Suppressor macrophage (primary cell): ENCODE results near the gene PALMD.

ENCODE experiments used
- DNase-seq, 4 experiments: peaks; one replicate each; pipeline ENCODE4 v3.0.0-alpha.2; 2020 to 2022
- total RNA-seq, 17 experiments: gene quantifications; one replicate each; lab custom pipeline; 2026; ENCODE audit warnings: mixed read lengths in 6 of 17, inconsistent platforms in 3 of 17; lab: John Stamatoyannopoulos, UW

Gene PALMD
- 0 to 4.0 (median 0) reads per million in 17 experiments for total RNA-seq

- DNase-seq: peak in 1 of 4 experiments; percentile 1
These were observed at the start of gene PALMD for GRCh38 chr1:99645699-99646531. PALMD (plus strand) TSS chr1:99646113; CDS start chr1:99646318, 205 bp downstream.

- DNase-seq: no peak
These were observed 47.0 kb upstream of the PALMD start for GRCh38 chr1:99598738-99599411.

GRCh38 chr1:99599678-99600175 lies 46.2 kb upstream of the PALMD start:
- DNase-seq: no peak

- no peak for DNase-seq
These were observed 45.1 kb upstream of the PALMD start for GRCh38 chr1:99600782-99601181.

- DNase-seq: no peak
These were observed 44.7 kb upstream of the PALMD start for GRCh38 chr1:99601208-99601607.

GRCh38 chr1:99601709-99602403 lies 44.1 kb upstream of the PALMD start:
- no peak for DNase-seq

GRCh38 chr1:99602404-99602969 lies 43.4 kb upstream of the PALMD start:
- DNase-seq: no peak

GRCh38 chr1:99603699-99604560 lies 42.0 kb upstream of the PALMD start:
- no peak for DNase-seq

GRCh38 chr1:99606306-99606705 lies 39.6 kb upstream of the PALMD start:
- no peak for DNase-seq

- no peak for DNase-seq
These were observed 38.3 kb upstream of the PALMD start for GRCh38 chr1:99607590-99607989.

- no peak for DNase-seq
These were observed 37.9 kb upstream of the PALMD start for GRCh38 chr1:99608058-99608457.

- no peak for DNase-seq
These were observed 32.2 kb upstream of the PALMD start for GRCh38 chr1:99613716-99614115.

- DNase-seq: no peak
These were observed 31.2 kb upstream of the PALMD start for GRCh38 chr1:99614728-99615127.

- DNase-seq: no peak
These were observed 26.3 kb upstream of the PALMD start for GRCh38 chr1:99619583-99619982.

GRCh38 chr1:99621340-99621901 lies 24.5 kb upstream of the PALMD start:
- DNase-seq: no peak

GRCh38 chr1:99622702-99623347 lies 23.1 kb upstream of the PALMD start:
- no peak for DNase-seq

GRCh38 chr1:99623554-99623953 lies 22.4 kb upstream of the PALMD start:
- DNase-seq: no peak

GRCh38 chr1:99627615-99628014 lies 18.3 kb upstream of the PALMD start:
- no peak for DNase-seq

- no peak for DNase-seq
These were observed 16.7 kb upstream of the PALMD start for GRCh38 chr1:99629164-99629563.

GRCh38 chr1:99634971-99635624 lies 10.8 kb upstream of the PALMD start:
- DNase-seq: no peak
